ENCODE data around the gene CDH23. TPM values are rescaled to one million over a fixed set of nuclear protein-coding genes. Genes with fewer than 3 reads are reported as not detected.

Gene CDH23
- total and polyA plus RNA-seq, 12 donors: 1.7 to 20.2 (median 7.8) TPM

DNA sequence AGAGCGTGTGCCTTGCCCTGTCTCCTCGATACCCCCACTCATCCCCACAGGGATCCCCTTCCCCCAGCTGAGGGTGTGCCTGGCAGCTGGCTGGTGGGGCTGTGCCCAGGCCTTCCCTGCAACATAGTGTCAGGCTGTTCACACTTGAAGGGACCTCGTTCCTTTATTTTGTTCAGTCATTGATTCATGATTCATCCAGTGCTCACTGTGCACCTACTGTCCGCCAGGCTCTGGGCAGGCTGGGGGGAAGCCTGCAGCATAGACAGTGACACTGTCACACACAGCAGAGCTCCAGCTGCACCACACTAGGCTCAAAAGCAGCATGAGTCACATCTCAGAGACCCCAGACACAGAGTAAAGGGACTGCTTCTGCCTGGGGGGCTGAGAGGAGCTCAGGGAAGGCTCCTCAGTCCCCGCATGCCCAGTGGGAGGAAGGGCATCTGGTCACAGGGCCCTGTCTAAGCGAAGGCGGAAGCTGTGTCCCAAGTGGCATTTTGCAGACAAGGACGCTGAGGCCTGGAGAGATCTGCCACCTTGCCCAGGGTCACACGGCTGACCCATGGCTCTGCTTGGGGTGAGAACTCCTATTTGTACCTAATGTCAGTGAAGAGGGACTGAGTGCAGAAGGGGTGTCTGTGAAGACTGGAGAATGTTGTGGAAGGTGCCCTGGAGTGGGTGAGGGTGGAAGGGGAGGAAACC is 27.9 kb downstream of the CDH23 start:
- DNase-seq: peak in 1 of 7 donors; percentile 15
- Histone ChIP-seq H3K27ac (no peak overlapping the region), H3K4me1 (replicated peaks in 1 of 2) (no peaks in the 10 kb centered on the region), H3K36me3 (replicated peaks in 1 of 2) (no peaks in the 10 kb centered on the region), H3K27me3 (no peaks in the 10 kb centered on the region), H3K9me3 (replicated peaks in 1 of 3) (no peaks in the 10 kb centered on the region), H3K4me3 (no peak overlapping the region)
- WGBS, 4 donors: 78 to 90% (median 80%) methylated on average over 6 to 9 of the region's 9 CpGs
- intact Hi-C loops (cut with DNase I): no loop called here
- TF ChIP-seq, protein P1, sequence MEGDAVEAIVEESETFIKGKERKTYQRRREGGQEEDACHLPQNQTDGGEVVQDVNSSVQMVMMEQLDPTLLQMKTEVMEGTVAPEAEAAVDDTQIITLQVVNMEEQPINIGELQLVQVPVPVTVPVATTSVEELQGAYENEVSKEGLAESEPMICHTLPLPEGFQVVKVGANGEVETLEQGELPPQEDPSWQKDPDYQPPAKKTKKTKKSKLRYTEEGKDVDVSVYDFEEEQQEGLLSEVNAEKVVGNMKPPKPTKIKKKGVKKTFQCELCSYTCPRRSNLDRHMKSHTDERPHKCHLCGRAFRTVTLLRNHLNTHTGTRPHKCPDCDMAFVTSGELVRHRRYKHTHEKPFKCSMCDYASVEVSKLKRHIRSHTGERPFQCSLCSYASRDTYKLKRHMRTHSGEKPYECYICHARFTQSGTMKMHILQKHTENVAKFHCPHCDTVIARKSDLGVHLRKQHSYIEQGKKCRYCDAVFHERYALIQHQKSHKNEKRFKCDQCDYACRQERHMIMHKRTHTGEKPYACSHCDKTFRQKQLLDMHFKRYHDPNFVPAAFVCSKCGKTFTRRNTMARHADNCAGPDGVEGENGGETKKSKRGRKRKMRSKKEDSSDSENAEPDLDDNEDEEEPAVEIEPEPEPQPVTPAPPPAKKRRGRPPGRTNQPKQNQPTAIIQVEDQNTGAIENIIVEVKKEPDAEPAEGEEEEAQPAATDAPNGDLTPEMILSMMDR (IDR thresholded peaks at IDR 0.05): no peak

DNA sequence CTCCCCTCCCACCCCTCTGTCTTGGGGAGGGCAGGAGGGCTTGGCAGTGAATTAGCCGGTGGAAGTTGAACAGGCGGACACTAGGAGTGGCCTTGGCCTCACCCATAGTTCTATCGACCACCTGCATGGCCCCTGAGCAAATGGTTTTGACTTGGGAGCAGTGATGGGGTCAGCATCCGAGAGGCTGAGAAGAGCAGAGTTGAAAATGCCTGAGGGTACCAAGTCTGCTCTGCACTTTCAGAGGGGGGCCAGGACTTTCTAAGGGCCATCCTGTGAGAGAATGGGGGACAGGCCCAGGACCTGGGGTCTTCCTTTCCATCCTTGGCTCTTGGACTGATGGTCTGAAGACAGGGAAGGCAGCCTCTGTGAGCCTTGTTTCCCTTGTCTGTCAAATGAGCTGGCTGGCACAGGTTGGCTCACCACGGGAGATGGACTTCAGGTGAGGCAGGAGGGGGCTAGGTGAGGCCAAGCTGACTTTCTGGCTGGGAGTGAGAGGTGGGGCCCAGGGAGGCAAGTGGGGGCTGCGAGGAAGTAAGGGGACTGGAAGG is 29.4 kb downstream of the CDH23 start:
- TF ChIP-seq POLR2A (IDR thresholded peaks at IDR 0.05): no peak
- TF ChIP-seq, protein P1 (IDR thresholded peaks at IDR 0.05): no peak
- Histone ChIP-seq H3K4me1 (replicated peaks in 1 of 2) (no peaks in the 10 kb centered on the region), H3K9me3 (replicated peaks in 1 of 3) (no peaks in the 10 kb centered on the region), H3K27me3 (no peaks in the 10 kb centered on the region), H3K27ac (no peak overlapping the region), H3K4me3 (no peak overlapping the region), H3K36me3 (replicated peaks in 1 of 2) (no peaks in the 10 kb centered on the region)
- DNase-seq: peak in 1 of 7 donors; percentile 7
- 57 to 72% (median 62%) methylated on average over 6 of the region's 6 CpGs for WGBS, 4 donors
- intact Hi-C loops (cut with DNase I): no loop called here

DNA sequence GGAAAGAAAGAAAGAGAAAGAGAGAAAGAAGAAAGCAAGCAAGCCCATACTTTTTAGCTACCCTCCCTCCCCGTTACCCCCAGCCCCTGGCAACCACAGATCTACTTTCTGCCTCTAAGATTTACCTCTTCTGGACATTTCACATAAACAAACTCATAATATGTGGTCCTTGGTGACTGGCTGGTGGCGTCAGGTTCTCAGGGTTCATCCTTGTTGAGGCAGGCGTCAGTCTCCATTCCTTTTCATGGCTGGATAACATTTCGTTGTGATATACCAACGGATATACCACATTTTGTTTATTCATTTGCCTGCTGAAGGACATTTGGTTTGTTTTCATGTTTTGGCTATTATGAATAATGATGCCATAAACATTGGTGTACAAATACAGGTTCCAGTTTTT is 30.5 kb downstream of the CDH23 start:
- TF ChIP-seq, protein P1 (IDR thresholded peaks at IDR 0.05): no peak
- TF ChIP-seq POLR2A (IDR thresholded peaks at IDR 0.05): no peak
- Histone ChIP-seq H3K27me3 (no peaks in the 10 kb centered on the region), H3K27ac (no peak overlapping the region), H3K9me3 (replicated peaks in 1 of 3) (no peaks in the 10 kb centered on the region), H3K4me1 (replicated peaks in 1 of 2) (no peaks in the 10 kb centered on the region), H3K36me3 (replicated peaks in 1 of 2) (no peaks in the 10 kb centered on the region), H3K4me3 (no peak overlapping the region)
- intact Hi-C loops (cut with DNase I): no loop called here
- 70 to 80% (median 77%) methylated on average over 5 of the region's 5 CpGs for WGBS, 4 donors
- DNase-seq: peak in 1 of 7 donors; percentile 3

DNA sequence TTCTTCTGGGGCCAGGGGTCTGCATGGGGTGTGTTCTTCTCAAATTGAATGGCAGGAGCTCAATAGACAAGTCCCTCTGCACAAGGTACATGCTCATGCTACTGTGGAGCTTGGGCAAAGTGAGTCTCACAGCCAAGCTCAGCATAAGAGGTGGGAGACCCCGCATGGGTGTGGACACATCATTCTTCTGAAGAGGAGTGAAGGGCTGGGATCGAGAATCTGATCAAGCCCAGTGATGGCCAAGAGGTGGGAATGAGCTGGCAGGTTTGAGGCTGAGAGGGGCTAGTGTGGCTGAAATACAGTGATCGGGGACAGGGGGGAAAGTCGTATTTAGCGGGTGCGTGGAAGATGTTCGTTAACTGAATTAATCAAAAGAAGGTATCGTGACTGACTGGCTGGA is 32.6 kb downstream of the CDH23 start:
- Histone ChIP-seq H3K4me3 (no peak overlapping the region), H3K9me3 (replicated peaks in 1 of 3) (no peaks in the 10 kb centered on the region), H3K27ac (no peak overlapping the region), H3K27me3 (no peaks in the 10 kb centered on the region), H3K36me3 (replicated peaks in 1 of 2) (no peaks in the 10 kb centered on the region), H3K4me1 (replicated peaks in 1 of 2) (no peaks in the 10 kb centered on the region)
- TF ChIP-seq, protein P1 (IDR thresholded peaks at IDR 0.05): no peak
- no peak for TF ChIP-seq POLR2A (IDR thresholded peaks at IDR 0.05)
- no peak for DNase-seq
- intact Hi-C loops (cut with DNase I): no loop called here
- 83 to 89% (median 85%) methylated on average over 7 to 8 of the region's 8 CpGs for WGBS, 4 donors

Data from adrenal gland (tissue), 12 donors.